NCI-H2107 treated with DMSO at 0.1 percent for 48 hours (cell line): ENCODE data around the gene PCSK1.
"Not testable (repeated sequence)": the region's sequence is repeated elsewhere in the genome, so short reads cannot be mapped to it uniquely, and the experiment has no call there.

Source experiments
- DNase-seq: peaks from one replicate; lab custom pipeline; 2025; ENCODE audit not compliant: unreplicated experiment; lab: John Stamatoyannopoulos, UW

The PCSK1 gene

GRCh38 chr5:96374653-96375052 is 58.4 kb downstream of the PCSK1 start:
- DNase-seq: no peak

- no peak for DNase-seq
Measured at GRCh38 chr5:96373381-96373733, 59.7 kb downstream of the PCSK1 start.

- peak; percentile 0 for DNase-seq
Measured at GRCh38 chr5:96372726-96373380, 60.2 kb downstream of the PCSK1 start.

GRCh38 chr5:96370976-96371375 is 62.1 kb downstream of the PCSK1 start:
- DNase-seq: no peak

- DNase-seq: not testable (repeated sequence)
Measured at GRCh38 chr5:96367337-96367736, 65.7 kb downstream of the PCSK1 start.

GRCh38 chr5:96354237-96354636 is 78.8 kb downstream of the PCSK1 start:
- no peak for DNase-seq

- no peak for DNase-seq
Measured at GRCh38 chr5:96353220-96353619, 79.8 kb downstream of the PCSK1 start.

GRCh38 chr5:96350678-96351077 is 82.4 kb downstream of the PCSK1 start:
- no peak for DNase-seq

- no peak for DNase-seq
Measured at GRCh38 chr5:96348536-96348935, 84.5 kb downstream of the PCSK1 start.

GRCh38 chr5:96347502-96348292 is 85.4 kb downstream of the PCSK1 start:
- no peak for DNase-seq

GRCh38 chr5:96344678-96345577 is 88.1 kb downstream of the PCSK1 start:
- peak; percentile 77 for DNase-seq

GRCh38 chr5:96343094-96343493 is 90.0 kb downstream of the PCSK1 start:
- DNase-seq: no peak

- no peak for DNase-seq
Measured at GRCh38 chr5:96342581-96342980, 90.5 kb downstream of the PCSK1 start.
